ENCODE results near the gene CORIN.

Gene CORIN

DNA sequence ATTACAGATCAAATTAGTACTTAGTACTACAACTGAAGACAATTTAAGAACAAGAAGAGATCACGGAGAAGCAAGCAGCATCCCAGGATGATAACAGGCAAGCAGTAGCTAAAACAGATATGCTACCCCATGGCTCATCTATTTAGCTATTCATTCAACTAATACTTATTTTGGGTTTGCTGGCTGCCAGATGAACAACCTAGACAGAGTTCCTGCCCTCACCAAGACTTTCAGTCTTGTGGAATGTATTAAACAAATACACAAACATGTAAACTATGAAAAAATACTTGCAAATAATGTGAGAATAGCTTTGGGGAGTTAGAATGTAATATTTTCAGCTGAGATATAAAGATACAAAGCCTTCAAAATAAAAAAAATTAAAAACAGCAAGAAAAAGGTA, 2.4 kb upstream of the CORIN start:
- H3K9me3 ChIP-seq (ENCODE audit: insufficient read depth, low read length, severe bottlenecking), result no peaks in the 10 kb centered on the region
- H3K27ac ChIP-seq (ENCODE audit: low read length), result no peak overlapping the region
- peaks cover 24% of the 10 kb centered on the region for H3K4me1 ChIP-seq (ENCODE audit: insufficient read depth, low read length)
- H3K79me2 ChIP-seq (ENCODE audit: insufficient read depth, low read length), result no peaks in the 10 kb centered on the region
- TF ChIP-seq, protein P1, sequence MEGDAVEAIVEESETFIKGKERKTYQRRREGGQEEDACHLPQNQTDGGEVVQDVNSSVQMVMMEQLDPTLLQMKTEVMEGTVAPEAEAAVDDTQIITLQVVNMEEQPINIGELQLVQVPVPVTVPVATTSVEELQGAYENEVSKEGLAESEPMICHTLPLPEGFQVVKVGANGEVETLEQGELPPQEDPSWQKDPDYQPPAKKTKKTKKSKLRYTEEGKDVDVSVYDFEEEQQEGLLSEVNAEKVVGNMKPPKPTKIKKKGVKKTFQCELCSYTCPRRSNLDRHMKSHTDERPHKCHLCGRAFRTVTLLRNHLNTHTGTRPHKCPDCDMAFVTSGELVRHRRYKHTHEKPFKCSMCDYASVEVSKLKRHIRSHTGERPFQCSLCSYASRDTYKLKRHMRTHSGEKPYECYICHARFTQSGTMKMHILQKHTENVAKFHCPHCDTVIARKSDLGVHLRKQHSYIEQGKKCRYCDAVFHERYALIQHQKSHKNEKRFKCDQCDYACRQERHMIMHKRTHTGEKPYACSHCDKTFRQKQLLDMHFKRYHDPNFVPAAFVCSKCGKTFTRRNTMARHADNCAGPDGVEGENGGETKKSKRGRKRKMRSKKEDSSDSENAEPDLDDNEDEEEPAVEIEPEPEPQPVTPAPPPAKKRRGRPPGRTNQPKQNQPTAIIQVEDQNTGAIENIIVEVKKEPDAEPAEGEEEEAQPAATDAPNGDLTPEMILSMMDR (IDR thresholded peaks at IDR 0.05; ENCODE audit: borderline replicate concordance, extremely low read depth, low read length, poor library complexity, severe bottlenecking), result no peak
- TF ChIP-seq EZH2 (IDR thresholded peaks at IDR 0.05; ENCODE audit: borderline replicate concordance, low read depth, low read length, severe bottlenecking), result no peak
- DNase-seq (no peak), ATAC-seq (ENCODE audit: insufficient read depth, low read depth) (no peak)
- peaks cover 4% of the 10 kb centered on the region for H4K20me1 ChIP-seq (ENCODE audit: insufficient read depth, low read length)
- peaks cover 9% of the 10 kb centered on the region for H3K27me3 ChIP-seq (ENCODE audit: insufficient read depth, low read length, poor library complexity)
- H2AFZ ChIP-seq (ENCODE audit: low read depth, low read length), result no peak overlapping the region
- no peak overlapping the region for H3K9ac ChIP-seq (ENCODE audit: low read depth, low read length)
- peaks cover 18% of the 10 kb centered on the region; the same call in 1 of the 2 replicates for H3K36me3 ChIP-seq (ENCODE audit: insufficient read depth, low read length)
- H3K4me2 ChIP-seq (ENCODE audit: insufficient read depth, low read length), result no peak overlapping the region
- H3K4me3 ChIP-seq (ENCODE audit: low read depth in 1 of 2, low read length in 2 of 2), result no peak overlapping the region

DNA sequence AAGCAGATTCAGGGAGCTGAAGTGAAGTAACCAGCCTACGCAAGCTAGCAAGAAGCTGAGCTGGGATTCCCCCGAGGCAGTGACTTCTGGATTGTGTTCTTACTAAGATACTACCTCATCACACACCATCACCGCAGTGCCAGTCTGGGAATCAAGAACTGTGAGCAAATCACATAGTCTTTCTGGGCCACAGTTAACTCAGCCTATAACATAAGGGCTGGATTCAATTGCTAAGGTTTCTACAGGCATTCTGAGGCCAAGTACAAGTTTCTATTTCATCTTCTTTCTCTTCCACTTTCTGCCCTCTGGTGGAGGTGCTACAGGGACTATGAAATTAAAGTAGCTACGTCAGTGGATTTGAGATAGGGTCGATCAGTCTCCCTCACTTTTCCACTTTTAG, 1.4 kb upstream of the CORIN start:
- no peak for DNase-seq

DNA sequence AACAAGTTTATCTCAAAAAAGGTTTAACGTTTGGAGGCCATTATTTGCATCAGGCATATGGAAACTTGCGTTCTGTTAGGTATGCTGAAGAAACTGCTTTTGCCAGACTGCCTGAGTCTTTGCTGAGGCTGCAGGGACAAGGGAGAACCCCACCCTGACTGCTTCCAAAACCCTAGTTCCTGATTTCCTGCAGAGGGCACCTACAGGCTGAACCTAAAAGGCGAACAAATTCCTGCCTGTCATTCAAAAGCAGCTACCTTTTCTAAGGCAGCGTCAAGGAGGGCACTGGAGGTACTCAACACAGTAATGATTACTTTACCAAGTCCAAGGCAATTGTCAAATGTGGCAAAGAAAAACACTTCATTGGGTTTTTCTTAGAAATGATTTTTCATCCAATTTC, 578 bp upstream of the CORIN start:
- Histone ChIP-seq H3K36me3 (ENCODE audit: insufficient read depth, low read length) (peaks cover 8% of the 10 kb centered on the region; the same call in 1 of the 2 replicates), H2AFZ (ENCODE audit: low read depth, low read length) (no peak overlapping the region), H3K27ac (ENCODE audit: low read length) (no peak overlapping the region), H3K4me3 (ENCODE audit: low read depth in 1 of 2, low read length in 2 of 2) (no peak overlapping the region), H3K79me2 (ENCODE audit: insufficient read depth, low read length) (no peaks in the 10 kb centered on the region), H3K9ac (ENCODE audit: low read depth, low read length) (no peak overlapping the region), H4K20me1 (ENCODE audit: insufficient read depth, low read length) (peaks cover 4% of the 10 kb centered on the region), H3K27me3 (ENCODE audit: insufficient read depth, low read length, poor library complexity) (peaks cover 9% of the 10 kb centered on the region), H3K4me2 (ENCODE audit: insufficient read depth, low read length) (no peak overlapping the region), H3K9me3 (ENCODE audit: insufficient read depth, low read length, severe bottlenecking) (no peaks in the 10 kb centered on the region), H3K4me1 (ENCODE audit: insufficient read depth, low read length) (peaks cover 29% of the 10 kb centered on the region)
- DNase-seq, result no peak
- TF ChIP-seq, protein P1 (IDR thresholded peaks at IDR 0.05; ENCODE audit: borderline replicate concordance, extremely low read depth, low read length, poor library complexity, severe bottlenecking), result no peak
- TF ChIP-seq EZH2 (IDR thresholded peaks at IDR 0.05; ENCODE audit: borderline replicate concordance, low read depth, low read length, severe bottlenecking), result no peak
- no peak for ATAC-seq (ENCODE audit: insufficient read depth, low read depth)

More for the DNA sequence above, 1.4 kb upstream of the CORIN start:
- TF ChIP-seq EZH2 (IDR thresholded peaks at IDR 0.05; ENCODE audit: borderline replicate concordance, low read depth, low read length, severe bottlenecking), result no peak
- TF ChIP-seq, protein P1 (IDR thresholded peaks at IDR 0.05; ENCODE audit: borderline replicate concordance, extremely low read depth, low read length, poor library complexity, severe bottlenecking), result peak; percentile 46
- peaks cover 4% of the 10 kb centered on the region for H4K20me1 ChIP-seq (ENCODE audit: insufficient read depth, low read length)
- ATAC-seq (ENCODE audit: insufficient read depth, low read depth), result no peak
- H3K36me3 ChIP-seq (ENCODE audit: insufficient read depth, low read length), result peaks cover 16% of the 10 kb centered on the region; the same call in 1 of the 2 replicates
- no peak overlapping the region for H3K4me3 ChIP-seq (ENCODE audit: low read depth in 1 of 2, low read length in 2 of 2)
- H3K9me3 ChIP-seq (ENCODE audit: insufficient read depth, low read length, severe bottlenecking), result no peaks in the 10 kb centered on the region
- H3K27me3 ChIP-seq (ENCODE audit: insufficient read depth, low read length, poor library complexity), result peaks cover 9% of the 10 kb centered on the region
- peaks cover 29% of the 10 kb centered on the region for H3K4me1 ChIP-seq (ENCODE audit: insufficient read depth, low read length)
- H3K9ac ChIP-seq (ENCODE audit: low read depth, low read length), result no peak overlapping the region
- H3K4me2 ChIP-seq (ENCODE audit: insufficient read depth, low read length), result no peak overlapping the region
- H3K79me2 ChIP-seq (ENCODE audit: insufficient read depth, low read length), result no peaks in the 10 kb centered on the region
- no peak overlapping the region for H3K27ac ChIP-seq (ENCODE audit: low read length)
- H2AFZ ChIP-seq (ENCODE audit: low read depth, low read length), result no peak overlapping the region

Data from DND-41 (cell line).